ENCODE results near the gene CES3. TPM values are rescaled to one million over a fixed set of nuclear protein-coding genes. Genes with fewer than 3 reads are reported as not detected.

The CES3 gene
- total and polyA plus RNA-seq, 2 donors (not counting 3 experiments of a cell fraction or from before 2014, with no cell fraction given), result 0.10 TPM; not detected in 1

DNA sequence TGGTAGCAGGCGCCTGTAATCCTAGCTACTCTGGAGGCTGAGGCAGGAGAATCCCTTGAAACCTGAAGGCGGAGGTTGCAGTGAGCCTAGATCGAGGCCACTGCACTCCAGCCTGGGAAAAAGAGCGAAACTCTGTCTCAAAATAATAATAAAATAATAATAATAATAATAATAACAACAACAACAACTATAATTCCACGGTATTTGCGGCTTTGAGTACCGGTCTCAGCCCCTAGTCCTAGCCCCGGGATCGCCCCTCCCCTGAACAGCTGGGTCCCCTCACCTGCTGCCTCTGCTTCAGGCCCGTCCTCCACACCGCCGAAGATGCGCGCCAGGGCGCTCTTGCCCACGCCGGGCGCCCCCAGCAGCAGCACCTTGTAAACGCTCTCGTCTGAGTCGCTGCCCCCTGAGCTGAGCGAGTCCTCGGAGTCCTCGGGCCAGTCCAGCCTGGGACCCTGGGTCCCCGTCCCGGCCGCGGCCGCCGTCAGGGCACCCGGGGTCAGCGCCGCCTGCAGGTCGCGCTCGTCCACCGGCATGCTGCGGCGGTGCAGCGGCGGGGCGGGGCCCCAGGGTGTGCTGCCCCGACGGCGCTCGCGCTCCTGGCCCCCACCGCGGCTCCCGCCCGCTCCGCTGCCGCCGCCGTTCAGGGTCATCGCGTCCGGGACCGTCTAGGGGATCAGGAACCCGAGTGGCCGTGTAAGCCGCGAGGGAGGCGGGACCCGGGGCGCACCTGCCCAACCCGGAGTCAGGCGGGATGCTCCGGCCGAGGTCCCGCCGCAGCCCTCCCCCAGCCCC lies 36.3 kb upstream of the CES3 start:
- DNase-seq (ENCODE audit: low read depth, low spot score) (no peak), FAIRE-seq (no peak)
- Histone ChIP-seq H3K9me1 (replicated peaks; ENCODE audit: control insufficient read depth, extremely low read depth, insufficient read depth, low read length) (no peaks in the 10 kb centered on the region), H2AFZ (ENCODE audit: low read depth, low read length) (peak overlapping the region; percentile 51), H3K4me2 (ENCODE audit: insufficient read depth, low read length) (no peak overlapping the region), H3K9me3 (replicated peaks; ENCODE audit: control insufficient read depth, insufficient read depth, low read length) (no peaks in the 10 kb centered on the region), H3K27me3 (ENCODE audit: control insufficient read depth in 2 of 2, insufficient read depth in 2 of 2, low read length in 2 of 2) (peaks cover 30 to 41% of the 10 kb centered on the region in 2 experiments), H3K79me2 (ENCODE audit: control insufficient read depth, insufficient read depth, low read length) (no peaks in the 10 kb centered on the region), H3K4me3 (replicated peaks in 1 of 3; ENCODE audit: insufficient read depth in 1 of 3, low read depth in 1 of 3, low read length in 3 of 3) (peak overlapping the region in 2 of 3 experiments; percentile 14 to 20), H3K27ac (ENCODE audit: insufficient read depth, low read depth, low read length) (no peak overlapping the region), H3K9ac (replicated peaks; ENCODE audit: extremely low read depth, insufficient read depth, low read length) (no peak overlapping the region), H3K36me3 (ENCODE audit: control insufficient read depth in 2 of 2, extremely low read depth in 1 of 2, insufficient read depth in 2 of 2, low read length in 2 of 2) (no peaks in the 10 kb centered on the region), H3K4me1 (ENCODE audit: control insufficient read depth, extremely low read depth, insufficient read depth, low read length) (peaks cover 3% of the 10 kb centered on the region), H4K20me1 (replicated peaks; ENCODE audit: control insufficient read depth, extremely low read depth, insufficient read depth, low read length) (no peaks in the 10 kb centered on the region)
- no TSS peak for BruUV-seq (replicated peaks)
- POLR2A ChIA-PET, result no interaction called here
- intact Hi-C loops (cut with micrococcal nuclease) (loop anchor here (1.0 kb wide), 1 partner anchor 29 kb away; no protein-coding TSS in a partner anchor), dilution Hi-C loops (cut with MboI; ENCODE audit: extremely low pct_ligation_motif_present, low sequenced_read_pairs) (no loop called here)
- CTCF ChIA-PET, result interaction anchor here (1.2 to 5.2 kb wide), 3 partner anchors 9 to 57 kb away, joined by 6 to 72 read pairs (median 7); partner anchors contain the start of gene CIAO2B
- no peak for TF ChIP-seq EZH2 (IDR thresholded peaks at IDR 0.05; ENCODE audit: borderline replicate concordance, low read depth, low read length, severe bottlenecking)
- TF ChIP-seq, protein P1, sequence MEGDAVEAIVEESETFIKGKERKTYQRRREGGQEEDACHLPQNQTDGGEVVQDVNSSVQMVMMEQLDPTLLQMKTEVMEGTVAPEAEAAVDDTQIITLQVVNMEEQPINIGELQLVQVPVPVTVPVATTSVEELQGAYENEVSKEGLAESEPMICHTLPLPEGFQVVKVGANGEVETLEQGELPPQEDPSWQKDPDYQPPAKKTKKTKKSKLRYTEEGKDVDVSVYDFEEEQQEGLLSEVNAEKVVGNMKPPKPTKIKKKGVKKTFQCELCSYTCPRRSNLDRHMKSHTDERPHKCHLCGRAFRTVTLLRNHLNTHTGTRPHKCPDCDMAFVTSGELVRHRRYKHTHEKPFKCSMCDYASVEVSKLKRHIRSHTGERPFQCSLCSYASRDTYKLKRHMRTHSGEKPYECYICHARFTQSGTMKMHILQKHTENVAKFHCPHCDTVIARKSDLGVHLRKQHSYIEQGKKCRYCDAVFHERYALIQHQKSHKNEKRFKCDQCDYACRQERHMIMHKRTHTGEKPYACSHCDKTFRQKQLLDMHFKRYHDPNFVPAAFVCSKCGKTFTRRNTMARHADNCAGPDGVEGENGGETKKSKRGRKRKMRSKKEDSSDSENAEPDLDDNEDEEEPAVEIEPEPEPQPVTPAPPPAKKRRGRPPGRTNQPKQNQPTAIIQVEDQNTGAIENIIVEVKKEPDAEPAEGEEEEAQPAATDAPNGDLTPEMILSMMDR (IDR thresholded peaks at IDR 0.05; ENCODE audit: extremely low read depth in 1 of 2, insufficient read depth in 1 of 2, low read depth in 1 of 2, low read length in 2 of 2), result peak; percentile 36 to 44
- TF ChIP-seq JUN (IDR thresholded peaks at IDR 0.05; ENCODE audit: borderline replicate concordance, insufficient read depth, insufficient read length, low read depth), result no peak
- no peak for TF ChIP-seq POLR2A (IDR thresholded peaks at IDR 0.05; ENCODE audit: low read depth, low read length)

Measured in endothelial cell of umbilical vein (primary cell).